GM18873 (cell line): Measurements from ENCODE around the gene PAOX.
A peak's percentile ranks its signal among the peaks of the same experiment; 100 is the strongest.
"Not testable (repeated sequence)": the region's sequence is repeated elsewhere in the genome, so short reads cannot be mapped to it uniquely, and the experiment has no call there.

Source experiments
- ATAC-seq: cut with Tn5 transposase; IDR thresholded peaks from one replicate; pipeline ENCODE4 v1.9.1; 2021; ENCODE audit warnings: mild to moderate bottlenecking, moderate library complexity, moderate number of reproducible peaks; ENCODE audit not compliant: unreplicated experiment, low FRiP score

Gene PAOX

GRCh38 chr10:133400624-133401424 is 21.8 kb downstream of the PAOX start:
- ATAC-seq: peak; percentile 68

DNA sequence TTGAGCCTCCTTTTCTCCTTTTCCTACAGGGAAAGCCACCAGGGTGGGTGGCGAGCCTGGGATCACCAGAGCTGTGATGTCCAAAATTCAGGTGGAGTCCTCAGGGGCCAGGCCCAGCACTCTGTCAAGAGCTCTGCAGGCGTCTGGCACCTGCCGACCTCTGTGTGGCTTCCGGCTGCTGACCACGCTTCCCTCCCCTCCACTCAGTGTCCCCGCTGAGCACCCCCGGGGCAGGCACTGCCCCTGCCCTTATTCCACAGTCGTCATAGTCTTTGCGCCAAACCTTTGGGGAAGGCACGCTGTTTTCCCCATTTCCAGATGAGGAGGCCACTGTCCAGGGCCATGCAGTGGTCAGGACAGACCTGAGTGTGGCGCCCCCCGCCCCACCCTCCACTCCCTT is 22.4 kb downstream of the PAOX start:
- ATAC-seq: no peak

DNA sequence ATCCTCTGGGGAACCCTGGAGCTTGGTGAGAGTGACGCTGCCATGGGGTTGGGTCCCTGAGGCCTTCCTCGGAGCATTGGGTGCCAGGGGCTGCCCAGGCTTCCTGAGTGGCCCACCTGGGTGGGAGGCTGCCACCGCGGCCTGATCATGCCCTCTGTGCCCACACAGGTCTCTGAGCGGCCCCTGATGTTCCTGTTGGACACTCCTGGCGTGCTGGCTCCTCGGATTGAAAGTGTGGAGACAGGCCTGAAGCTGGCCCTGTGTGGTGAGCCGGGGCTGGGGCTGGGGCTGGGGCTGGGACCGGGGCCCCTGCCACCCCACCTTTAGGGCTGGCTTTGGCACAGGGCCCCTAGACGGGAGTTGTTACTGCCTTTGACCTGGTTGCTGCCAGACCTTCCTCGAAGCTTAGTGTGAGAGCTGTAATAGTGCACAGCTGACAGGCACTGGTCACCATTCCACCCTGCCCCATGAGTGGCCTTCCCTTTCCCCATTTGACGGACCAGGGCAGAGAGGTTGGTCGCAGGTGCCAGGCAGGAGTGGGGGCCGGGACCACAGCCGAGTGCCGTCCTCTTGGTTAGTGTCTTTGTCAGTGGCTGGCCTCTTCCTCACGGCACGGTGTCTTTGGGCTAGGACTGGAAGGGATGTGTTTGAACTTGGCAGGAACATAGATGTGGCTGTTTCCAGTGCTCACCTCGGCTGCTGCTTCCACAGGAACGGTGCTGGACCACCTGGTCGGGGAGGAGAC is 23.1 kb downstream of the PAOX start:
- ATAC-seq: no peak

- ATAC-seq: no peak
Observed at GRCh38 chr10:133403359-133403758, 24.3 kb downstream of the PAOX start.

GRCh38 chr10:133403784-133404183 is 24.7 kb downstream of the PAOX start:
- no peak for ATAC-seq

GRCh38 chr10:133405272-133405671 is 26.2 kb downstream of the PAOX start:
- ATAC-seq: no peak

- no peak for ATAC-seq
Observed at GRCh38 chr10:133405844-133406527, 26.9 kb downstream of the PAOX start.

GRCh38 chr10:133411523-133412380 is 32.7 kb downstream of the PAOX start:
- no peak for ATAC-seq

DNA sequence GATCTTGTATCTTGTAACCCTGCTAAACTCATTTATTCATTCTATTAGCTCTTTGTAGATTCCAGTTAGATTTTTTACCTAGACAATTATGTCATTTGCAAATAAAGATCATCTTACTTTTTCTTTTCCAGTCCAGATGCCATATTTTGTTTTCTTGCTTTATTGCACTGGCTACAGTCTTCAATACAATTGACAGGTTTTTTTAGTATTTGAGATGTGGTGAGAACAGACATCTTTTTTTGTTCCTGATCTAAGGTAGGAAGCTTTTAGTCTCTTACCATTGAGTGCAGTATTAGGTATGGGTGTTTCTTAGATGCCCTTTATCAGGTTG is 33.3 kb downstream of the PAOX start:
- ATAC-seq: no peak

GRCh38 chr10:133414401-133414800 is 35.3 kb downstream of the PAOX start:
- ATAC-seq: not testable (repeated sequence)

DNA sequence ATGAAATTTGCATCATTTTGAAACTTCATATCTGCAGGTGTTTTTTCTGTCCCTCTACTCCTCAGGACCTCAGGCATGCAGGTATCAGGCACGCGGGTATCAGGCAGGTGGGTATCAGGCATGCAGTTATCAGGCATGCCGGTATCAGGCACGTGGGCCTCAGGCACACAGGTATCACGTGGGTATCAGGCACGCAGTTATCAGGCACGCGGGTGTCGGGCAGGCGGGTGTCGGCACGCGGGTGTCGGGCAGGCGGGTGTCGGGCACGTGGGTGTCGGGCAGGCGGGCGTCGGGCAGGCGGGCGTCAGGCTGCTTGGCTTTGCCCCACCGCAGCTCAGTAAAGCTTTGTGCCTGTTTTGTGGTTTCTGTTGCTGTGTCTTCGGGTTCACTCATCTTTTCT is 36.7 kb downstream of the PAOX start:
- ATAC-seq: no peak

- ATAC-seq: no peak
Observed at GRCh38 chr10:133418289-133418993, 39.4 kb downstream of the PAOX start.

- no peak for ATAC-seq
Observed at GRCh38 chr10:133419211-133419950, 40.3 kb downstream of the PAOX start.

DNA sequence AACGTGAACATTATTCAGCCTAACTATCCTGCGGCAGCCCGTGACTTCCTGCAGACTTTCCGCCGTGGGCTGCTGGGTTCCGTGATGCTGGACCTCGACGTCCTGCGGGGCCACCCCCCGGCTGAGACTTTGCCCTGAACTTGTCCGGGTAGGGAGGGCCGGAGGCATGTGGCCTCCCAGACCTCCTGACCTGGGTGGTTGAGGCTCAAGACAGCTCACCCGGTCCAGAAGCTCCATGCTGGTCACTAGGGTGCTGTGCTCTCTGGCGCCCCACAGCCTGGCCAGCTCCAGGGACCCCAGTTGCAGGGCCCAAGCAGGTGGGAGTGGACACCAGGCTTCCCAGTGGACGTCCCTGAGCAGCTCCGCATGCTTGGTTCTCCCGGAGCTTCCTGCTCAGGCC is 41.0 kb downstream of the PAOX start:
- no peak for ATAC-seq

- no peak for ATAC-seq
Observed at GRCh38 chr10:133420579-133420978, 41.5 kb downstream of the PAOX start.

DNA sequence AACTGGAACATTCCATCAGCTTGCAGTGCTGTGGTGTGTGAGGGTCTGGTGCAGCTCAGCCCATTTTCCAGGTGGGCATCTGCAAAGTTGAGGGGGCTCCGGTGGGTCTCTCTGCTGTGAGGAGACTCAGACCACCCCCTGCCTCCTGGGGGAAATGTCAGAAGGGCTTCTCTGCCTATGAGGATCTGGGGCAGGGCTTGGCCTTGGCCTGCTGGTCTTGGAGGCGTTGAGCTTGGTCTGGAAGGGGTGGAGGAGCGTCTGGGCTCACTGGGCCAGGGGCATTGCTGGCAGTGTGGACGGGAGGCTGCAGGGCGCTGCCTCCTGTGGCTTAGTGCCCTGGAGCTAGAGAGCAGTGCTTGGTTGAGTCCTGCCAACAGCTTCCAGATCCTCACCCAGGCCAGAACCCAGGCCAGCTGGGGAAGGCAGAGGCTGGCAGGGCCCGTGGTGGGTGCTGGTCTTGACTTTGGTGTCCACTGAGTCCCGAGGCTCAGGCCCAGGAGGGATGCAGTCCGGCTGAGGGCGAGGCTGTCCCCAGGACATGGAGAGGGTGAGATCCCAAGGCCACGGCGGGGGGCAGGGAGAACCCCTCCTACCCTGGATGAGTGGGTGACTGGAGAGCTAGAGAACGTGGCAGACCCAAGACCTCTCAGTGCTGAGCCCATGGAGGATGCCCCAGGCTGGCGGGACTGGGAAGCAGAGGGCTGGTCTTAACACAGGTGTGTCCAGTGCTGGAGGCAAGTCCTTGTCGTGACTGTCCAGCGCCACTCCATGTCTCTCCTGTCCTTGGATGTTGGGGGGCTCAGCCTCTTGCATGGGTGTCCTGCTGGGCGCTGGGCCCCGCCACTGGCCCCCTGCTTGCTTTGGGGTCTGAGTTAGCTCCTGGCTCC is 42.5 kb downstream of the PAOX start:
- ATAC-seq: no peak

GRCh38 chr10:133422223-133422806 is 43.3 kb downstream of the PAOX start:
- no peak for ATAC-seq
